Fibroblast of skin of left quadriceps (primary cell): ENCODE measurements around the gene LMX1A.

Experiments used
- DNase-seq, 2 experiments: peaks; one replicate each; pipeline ENCODE4 v3.0.0-alpha.2; 2013; ENCODE audit warnings: low read depth in 2 of 2

LMX1A gene

DNA sequence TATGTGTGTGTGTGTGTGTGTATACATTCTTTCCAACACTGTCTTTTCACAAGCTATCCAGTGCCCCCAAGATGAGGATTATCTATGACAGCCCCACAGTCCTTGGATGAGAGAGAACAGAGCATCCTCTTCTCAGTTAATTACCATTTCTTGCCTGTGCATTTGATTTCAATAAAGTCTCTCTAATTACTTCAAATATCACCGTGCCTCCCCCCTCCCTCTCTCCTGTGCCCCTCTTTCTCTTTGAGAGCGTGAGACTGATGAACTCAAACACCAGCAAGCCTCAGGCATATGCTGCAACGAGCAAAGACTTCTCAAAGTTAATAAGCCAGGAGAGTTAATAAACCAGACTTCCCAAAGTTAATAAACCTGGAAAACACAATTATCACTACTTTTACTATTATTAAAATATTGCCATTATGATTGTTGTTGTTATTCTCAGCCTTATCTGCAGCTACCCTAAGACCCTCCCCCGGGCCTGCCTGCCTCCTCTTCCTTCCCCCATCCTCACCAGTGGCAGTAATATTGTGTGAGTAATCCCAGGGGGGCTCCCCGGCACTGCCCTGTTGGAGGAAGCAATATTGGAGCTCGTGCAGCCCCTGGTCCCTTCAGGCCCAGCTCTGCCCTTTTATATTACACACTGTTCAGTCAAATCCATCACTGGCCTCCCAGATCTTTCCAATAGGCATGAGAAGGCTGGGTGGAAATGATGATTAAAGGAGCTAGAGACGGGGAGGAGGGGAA is 30.9 kb downstream of the LMX1A start:
- no peak for DNase-seq

DNA sequence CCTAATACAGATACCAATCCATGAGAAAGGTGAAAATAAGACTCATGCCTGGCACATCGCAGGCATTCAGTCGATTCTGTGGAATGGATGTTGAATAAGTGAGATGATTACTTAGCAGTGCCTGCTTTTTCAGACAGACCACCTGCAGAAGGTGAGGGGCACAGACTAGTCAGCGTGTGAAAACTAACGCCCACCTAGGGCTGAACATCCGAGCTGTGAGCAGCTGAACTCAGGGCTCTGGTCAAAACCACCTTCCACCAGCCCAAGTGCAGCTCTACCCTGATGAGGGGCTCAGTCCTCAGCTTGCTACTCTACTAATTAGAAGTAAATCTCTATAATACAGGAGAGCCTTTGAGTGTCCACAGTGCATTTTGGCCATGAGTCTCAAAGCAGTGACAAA is 32.5 kb downstream of the LMX1A start:
- DNase-seq = no peak

DNA sequence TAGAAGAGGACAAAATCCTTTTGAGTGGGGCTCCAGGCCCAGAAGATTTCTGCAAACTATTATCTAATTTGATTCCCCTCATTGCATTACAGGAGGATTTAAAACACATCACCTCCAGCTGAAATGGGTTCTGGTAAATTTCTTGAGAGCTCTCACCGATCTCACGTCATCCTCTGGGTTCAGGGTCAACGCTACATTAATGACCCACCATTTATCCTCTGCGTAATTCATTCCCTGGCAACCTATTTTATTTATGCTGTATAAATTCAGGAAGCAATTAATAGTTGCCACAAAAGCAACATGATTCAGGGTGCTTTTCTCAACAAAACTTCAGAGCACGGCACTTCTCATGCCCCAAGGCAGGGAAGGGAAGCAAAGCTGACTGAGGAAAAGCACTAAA is 38.9 kb downstream of the LMX1A start:
- DNase-seq = no peak

DNA sequence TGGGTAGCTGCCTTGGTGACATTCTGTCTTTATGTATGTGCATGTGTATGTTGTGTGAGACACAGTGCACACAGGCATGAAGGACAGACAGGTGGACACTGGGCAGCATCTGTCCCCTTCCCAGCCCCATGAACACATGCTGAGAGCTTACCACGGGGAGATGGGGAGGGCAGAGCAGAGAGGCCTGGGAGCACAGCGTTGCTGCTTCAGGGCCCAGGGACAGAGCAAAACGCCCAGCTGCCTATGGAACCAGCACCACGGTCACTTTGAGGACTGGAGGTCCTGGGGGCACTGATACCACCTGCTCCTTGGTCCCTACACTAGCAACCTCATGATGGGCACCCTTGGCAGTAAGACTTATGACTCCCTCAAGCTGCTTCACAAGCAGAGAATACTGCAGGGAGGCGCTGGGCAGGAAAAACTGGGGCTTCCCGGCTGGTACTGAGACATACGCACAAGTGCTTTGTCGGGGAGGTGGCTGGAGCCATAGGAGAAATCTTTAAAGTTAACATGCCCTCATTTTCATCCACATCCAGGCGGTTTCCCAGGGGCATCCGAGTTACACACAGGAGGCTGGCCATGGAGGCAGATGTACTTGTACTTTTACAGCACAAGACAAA is 40.3 kb downstream of the LMX1A start:
- DNase-seq = no peak

DNA sequence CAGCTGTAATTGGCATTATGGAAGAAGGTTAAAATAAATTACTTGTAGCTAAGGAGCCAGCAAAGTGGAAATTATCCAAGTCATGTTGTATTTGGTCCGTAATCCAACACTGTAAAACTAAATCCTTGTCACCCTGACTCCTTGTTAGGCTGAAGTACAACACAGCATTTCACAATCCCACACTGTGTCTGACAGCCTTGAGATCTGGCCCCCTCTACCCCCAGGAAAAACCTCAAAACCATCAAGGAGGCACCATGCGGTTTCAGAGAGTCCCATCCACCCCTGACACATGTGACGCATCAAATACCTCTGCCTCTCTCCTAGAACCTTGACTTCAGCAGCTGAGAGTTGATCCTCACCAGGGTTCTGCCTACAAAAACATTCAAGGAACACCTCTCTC is 41.0 kb downstream of the LMX1A start:
- no peak for DNase-seq

DNA sequence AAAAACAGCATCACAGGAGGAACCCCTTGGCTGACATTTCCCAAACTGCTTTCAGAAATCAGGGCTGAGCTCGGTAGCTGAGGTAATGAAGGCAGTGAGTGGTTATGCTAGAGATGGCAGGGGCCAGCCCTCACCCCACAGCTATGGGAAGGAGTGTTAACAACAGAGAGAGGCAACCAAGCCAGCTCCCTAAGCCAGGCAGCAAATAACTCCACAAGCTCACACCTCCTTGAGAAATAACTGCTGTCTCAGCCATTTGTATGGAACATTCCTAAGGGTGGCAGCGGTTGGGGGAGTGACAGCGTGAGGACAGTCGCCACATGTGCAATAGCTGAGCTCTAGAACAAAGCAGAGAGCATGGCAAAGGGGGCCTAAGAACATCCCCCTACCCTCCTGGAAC is 42.6 kb downstream of the LMX1A start:
- DNase-seq = no peak

DNA sequence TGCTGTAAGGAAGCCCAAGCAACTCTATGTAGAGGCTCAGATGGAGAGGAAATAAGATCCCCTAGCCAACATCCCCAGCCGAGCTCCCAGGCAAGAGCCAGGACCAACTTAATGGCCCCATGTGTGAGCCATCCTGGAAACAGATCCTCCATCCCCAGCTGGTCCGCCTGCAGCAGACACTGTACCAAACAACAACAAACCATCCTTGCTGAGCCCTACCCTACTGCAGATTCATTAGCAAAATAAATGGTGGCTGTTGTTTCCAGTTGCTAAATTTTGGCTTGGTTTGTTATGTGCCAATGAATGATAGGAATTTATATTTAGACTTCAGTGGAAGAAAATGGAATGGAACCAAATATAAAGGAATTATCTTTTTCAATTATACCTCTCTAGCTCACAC is 43.9 kb downstream of the LMX1A start:
- no peak for DNase-seq

DNA sequence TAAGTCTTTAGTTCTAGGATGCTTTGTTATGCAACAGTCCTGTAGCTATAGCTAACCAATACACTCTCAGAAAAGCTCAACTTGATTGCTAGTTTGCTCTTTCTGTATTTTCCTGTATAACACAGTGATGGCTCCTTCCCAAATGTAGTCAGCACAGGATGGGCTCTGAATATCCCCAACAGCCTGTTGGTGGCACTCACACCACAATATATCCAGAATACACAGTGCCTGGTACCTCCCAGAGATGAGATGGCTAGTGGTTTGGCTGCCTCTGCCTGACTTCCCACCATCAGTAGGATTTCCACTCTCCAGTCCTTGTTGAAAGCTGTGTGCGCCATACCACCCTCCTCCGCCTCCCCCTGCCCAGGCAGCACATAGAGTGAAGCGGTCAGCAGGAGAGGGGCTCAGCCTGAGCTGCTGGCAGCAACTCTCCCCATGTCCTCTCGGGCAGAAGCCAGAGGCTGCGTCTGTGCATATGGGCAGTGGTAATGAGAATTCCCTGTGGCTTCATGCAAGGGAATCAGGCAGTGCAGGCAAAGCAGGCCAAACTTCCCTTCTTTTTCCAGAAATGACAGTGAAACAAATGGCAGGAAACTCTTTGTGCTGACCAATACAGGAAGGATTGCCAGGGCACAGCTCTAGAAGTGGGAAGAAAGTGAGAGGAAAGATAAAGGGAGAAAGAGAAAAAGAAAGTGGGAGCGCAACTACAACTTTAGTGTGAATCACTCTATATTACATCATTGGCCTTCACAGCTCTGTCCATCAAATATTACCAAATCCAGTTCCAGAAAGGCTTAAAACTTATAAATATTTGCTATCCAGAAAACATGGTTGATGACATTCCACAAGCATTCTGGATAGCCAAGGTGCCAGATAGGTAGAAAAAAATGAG is 49.7 kb downstream of the LMX1A start:
- no peak for DNase-seq

DNA sequence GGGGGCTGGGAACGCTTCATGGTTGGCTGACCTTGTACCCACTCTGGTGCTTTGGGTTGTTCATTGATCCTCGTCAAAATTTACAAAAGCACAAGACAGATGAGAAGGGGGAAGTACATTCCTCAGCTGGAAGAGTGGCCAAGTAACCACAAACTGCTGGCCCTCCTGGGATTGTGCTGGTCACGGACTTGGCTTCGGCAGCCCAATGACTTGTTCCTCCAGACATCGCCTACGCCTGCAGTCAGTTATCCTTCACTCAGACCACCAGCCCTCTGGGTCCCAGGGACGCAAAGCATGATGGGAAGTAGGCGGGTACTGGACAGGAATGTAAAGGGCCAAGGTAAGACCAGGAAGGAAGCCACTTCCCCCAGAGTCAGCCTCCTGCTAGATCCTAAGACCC is 53.1 kb downstream of the LMX1A start:
- DNase-seq = no peak

DNA sequence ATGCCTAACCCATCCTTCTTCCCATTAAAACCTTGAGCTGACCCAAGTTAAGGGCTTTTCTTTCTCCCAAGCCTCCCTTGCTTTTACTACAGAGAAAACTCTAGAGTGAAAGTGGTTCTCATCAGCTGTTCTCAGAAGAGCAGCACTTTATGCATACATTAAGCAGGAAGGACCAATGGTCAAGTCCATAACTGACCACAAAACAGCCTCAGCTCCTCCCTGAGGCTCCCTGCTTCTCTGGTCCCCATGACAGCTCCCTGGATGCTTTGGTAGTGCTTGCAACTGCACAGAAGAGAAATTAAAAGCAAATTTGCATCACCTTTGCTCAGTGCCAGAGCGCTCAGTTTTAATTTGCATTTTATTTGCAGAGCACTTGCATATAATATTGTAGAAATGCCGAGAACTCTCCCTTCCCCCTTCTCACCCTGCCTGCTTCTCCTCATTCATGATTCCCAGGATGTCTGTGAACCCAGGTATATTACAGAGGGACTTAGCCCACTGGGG is 56.1 kb downstream of the LMX1A start:
- DNase-seq = no peak

DNA sequence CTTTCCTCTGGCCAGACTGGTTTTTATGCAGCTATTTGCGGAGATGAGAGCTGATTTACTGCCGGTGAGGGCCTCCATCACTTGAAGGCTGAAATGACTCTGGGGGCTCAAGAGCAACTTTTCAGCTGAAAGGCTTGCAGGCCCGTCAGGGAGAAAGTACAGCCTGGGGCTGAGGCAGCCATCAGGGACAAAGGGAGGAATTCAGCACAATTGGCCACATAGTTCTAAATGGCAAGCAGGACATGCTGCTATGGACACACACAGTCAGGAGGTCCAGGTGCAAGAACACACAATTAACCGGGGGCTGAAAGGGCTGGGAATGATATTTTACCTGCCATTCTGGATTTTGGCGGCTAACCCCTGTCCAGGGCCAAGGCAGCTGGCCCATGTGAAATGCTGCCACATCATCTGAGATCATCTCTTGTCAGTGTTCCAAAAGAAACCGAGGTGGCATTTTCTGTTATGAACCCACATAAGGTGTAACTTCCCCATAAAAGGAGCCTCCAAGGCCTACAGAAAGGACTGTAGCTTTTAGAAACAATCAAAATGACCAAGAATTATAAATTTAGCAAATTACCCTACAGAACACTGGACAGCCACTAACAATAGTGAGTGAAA is 58.2 kb downstream of the LMX1A start:
- no peak for DNase-seq

DNA sequence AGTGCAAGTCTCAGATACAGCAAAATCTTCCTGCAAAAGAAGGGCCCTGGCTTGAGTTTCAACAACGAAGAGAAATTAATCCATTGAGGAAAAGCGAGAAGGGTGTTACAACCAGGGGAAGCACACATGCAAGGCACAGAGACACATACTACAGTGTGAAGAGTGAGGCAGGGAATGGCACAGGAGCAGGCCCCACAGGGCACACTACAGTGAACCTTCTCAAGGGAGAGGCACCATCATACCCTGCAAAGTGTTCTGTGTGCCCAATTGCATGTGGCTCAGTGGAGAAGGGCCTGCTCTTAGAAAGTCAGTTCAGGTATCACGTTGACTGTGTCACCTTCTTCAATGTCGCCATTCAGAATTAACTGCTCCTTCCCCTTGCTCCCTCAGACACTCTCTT is 60.3 kb downstream of the LMX1A start:
- DNase-seq = no peak

DNA sequence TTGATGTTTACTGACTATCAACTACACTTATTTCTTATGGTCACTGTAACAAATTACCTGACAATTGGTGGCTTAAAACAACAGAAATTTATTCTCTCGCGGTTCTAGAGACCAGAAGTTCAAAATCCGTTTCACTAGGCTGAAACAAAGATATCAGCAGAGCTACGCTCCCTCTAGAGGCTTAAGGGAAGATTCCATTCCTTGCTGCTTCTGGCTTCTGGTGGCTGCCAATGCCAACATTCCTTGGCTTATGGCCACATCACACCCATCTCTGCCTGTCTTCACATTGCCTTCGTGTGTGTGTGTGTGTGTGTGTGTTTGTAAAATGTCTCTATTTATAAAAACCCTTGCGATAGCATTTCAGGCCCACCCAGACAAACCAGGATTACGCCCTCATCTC is 66.4 kb downstream of the LMX1A start:
- no peak for DNase-seq

DNA sequence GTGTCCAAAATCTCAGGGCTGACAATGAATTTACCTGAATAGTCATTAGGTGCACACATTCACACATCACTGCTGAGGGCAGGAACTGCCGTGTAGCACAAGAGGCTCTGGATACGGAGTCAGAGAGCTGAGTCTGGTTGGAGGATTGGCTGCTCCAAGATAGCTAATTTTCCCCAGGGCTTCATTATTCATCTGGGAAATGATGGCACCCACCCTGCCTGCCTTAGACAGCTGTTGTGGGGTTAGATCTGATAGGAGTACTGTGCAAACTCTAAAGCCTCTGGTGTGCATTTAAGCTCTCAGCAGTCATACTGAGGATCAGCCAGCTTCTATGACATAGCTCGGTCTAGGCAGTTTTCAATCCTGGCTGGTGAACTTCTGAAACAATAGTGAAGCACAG is 67.0 kb downstream of the LMX1A start:
- DNase-seq = no peak

DNA sequence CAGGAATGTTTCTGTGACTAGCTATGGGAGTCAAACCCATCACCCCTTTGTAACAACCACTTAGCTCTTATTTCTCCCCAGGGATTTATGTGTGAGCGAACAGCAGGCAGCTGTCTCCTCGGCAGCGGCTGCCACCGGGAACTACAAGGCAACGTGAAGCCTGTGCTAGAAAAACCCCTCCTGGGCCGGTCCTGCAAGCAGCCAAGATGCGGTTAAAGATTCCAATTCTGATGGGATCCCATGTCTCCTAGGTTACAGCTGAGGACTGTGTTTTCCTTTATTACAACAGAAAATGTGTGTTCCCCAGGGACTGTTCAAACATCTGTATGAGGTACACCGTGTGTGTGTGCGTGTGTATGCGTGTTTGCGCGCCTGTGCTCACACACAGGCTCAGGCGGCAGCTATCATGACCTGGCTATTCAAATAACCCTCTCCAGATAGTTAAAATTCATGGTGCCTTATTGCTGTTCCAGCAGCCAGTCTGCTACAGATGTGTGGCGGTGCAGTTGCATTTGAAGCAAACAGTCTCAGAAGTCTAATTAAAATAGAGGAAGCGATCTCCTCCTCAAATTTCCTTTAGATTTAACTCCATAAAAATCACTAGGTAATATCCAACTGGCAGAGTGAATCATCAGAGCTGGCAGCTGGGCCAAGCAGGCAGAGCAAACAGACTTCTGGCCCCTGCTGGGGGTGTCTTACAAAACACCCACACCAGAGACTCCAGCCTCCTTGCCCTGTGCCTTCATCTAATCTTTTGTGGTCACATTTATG is 68.0 kb downstream of the LMX1A start:
- no peak for DNase-seq

DNA sequence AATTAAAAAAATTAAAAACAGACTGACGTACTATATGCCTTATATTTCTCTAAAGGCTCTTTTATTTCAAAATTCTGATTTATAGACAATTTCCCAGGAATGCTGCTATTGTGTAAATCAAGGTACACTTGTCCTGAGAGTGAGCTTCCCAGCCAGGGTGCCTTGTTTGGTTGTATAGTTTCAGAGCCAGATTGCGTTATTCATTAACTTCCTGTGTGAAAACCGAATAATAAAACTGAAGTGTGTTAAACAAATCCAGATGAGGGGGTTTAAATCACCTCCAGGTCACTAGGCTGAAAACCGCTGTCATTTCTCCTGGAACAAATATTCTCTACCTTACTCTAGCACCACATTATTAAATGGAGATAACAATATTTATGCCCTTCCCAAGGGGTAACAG is 68.7 kb downstream of the LMX1A start:
- DNase-seq = no peak

DNA sequence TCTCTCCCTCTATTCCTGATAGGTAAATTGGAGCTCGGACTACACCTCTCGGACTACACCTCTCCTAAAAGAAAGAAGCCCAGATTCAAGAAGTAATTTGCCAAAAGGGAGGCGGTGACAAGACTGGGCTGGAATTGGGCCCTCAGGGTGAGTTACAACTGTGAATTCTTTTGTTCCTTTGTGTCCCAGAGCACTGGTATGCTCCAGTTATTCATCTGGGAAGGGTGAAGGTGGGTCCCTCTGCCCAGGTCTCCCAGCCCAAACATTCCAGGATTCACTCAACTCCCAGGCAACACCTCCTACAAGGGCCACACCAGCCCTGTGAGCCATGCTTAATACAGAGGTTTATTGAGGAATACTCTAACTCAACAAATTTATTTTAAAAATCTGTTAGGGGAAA is 69.2 kb downstream of the LMX1A start:
- DNase-seq = no peak

DNA sequence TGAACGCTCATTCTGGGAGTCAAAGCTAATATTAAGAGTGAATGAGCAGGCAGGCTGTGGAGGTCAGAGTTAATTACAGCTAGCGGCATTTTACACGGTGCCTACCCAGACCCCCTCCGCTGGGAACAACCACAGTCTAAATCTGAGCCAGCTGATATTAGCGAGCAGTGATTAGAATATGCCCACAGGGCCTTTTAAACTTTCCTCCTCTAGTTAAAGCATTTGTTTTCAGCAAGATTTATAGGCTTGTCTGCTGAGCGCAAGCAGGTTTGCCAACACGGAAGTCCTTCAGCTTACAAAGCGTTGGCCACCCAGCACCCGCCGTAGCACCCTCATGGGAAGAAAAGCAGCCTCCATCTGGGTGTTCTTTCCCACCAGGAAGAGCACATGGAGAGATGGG is 72.1 kb downstream of the LMX1A start:
- no peak for DNase-seq

DNA sequence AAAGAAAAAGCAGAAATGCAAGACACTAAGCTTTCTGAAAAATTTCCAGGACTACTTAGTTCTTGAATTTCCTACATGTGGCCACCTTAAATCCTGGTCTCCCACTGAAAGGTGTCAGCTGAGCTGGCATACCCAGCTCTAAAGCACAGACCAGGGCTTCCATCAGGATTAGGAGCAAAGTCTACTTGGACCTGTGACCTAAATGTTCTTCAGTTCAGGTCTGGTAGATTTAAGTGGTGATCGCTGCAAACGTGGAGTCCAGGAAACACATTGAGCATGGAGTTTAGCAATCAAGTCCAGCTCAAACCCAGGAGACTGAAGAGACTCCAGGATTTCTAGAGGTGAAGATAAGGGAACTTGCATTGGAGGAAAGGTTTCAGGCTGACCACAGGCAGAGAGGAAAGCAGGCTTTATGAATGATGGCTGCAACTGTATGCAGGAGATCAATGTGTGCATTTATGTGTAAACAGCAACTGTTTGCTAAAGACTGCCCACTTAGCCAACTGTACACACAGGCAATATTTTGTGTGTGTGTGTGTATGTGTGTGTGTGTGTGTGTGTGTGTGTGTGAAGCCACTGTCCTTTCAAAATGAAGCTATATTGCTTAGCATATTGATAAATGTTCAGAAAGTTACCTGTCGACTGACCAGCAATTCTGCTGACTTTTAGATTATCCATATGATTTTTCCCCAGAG is 75.2 kb downstream of the LMX1A start:
- no peak for DNase-seq

DNA sequence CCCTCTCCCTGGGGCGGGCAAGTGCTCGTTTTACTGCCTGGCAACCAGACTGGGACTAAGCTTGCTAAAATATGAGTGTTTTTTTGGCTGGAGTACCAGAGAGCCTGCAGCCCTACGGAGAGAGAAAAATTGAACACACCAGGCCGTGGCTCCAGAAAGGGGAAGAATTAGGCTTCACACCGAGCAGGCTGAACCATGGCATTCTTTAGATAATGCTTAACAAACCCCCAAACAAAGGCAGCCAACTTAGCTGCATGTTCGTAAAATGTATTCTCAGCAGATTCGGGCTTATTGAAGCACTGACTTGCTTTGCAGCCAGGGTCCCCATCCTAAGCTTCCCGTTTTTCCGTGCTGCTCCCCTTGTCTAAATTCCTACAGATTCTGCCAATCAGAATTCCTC is 76.6 kb downstream of the LMX1A start:
- no peak for DNase-seq

DNA sequence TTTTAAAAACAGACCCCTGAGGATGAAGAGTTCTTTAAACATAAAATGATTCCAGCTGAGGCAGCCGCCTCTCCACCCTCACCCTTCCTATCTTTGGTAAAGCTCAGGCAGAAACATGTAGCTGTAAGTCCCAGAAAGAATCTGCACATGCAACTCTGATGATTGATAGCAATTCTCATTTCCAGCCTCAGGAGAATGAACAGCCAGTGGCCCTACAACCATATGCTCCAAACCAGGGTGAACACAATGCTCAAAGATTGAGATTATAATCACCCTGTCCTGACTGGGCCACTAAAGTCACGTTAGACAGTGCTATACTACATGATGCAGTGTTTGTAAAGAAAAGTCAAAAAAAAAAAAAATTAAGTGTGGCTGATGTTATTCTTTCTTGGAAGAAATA is 80.2 kb downstream of the LMX1A start:
- DNase-seq = no peak
